H1 (cell line): Measurements from ENCODE around the gene PXDN.

Experiments used
- GABPA ChIP-seq: IDR thresholded peaks from 2 replicates; pipeline ENCODE4 v1.6.1; 2011; ENCODE audit warnings: mild to moderate bottlenecking, low read length, moderate library complexity, borderline replicate concordance; ENCODE audit not compliant: insufficient read depth
- JUND ChIP-seq: IDR thresholded peaks from 2 replicates; pipeline ENCODE4 v1.6.1; 2011; ENCODE audit warnings: mild to moderate bottlenecking, improper control_type of control experiment, low read length
- POLR2A ChIP-seq, 2 experiments: IDR thresholded peaks; 1 replicate in 1 of 2; 2 replicates in 1 of 2; pipeline ENCODE4 v1.6.1; 2011; ENCODE audit warnings: low read depth in 2 of 2, low read length in 2 of 2, mild to moderate bottlenecking in 2 of 2; ENCODE audit errors: control extremely low read depth in 1 of 2
- POLR2AphosphoS5 ChIP-seq: IDR thresholded peaks from 2 replicates; pipeline ENCODE4 v1.6.1; 2011; ENCODE audit warnings: low read depth, low read length
- SP1 ChIP-seq: IDR thresholded peaks from 2 replicates; pipeline ENCODE4 v1.6.1; 2011; ENCODE audit warnings: low read depth, low read length
- TAF1 ChIP-seq: IDR thresholded peaks from 2 replicates; pipeline ENCODE4 v1.6.1; 2011; ENCODE audit warnings: mild to moderate bottlenecking, low read depth, low read length
- TF ChIP-seq, protein P1 (sequence below), 3 experiments: IDR thresholded peaks; 1 replicate in 2 of 3; 2 replicates in 1 of 3; pipeline versions ENCODE4 v1.5.1 to v1.6.1; 2011; ENCODE audit warnings: low read length in 3 of 3, mild to moderate bottlenecking in 3 of 3, inconsistent platforms in 2 of 3, low read depth in 1 of 3, moderate library complexity in 1 of 3; ENCODE audit not compliant: insufficient read depth in 1 of 3; ENCODE audit errors: control extremely low read depth in 1 of 3

DNA sequence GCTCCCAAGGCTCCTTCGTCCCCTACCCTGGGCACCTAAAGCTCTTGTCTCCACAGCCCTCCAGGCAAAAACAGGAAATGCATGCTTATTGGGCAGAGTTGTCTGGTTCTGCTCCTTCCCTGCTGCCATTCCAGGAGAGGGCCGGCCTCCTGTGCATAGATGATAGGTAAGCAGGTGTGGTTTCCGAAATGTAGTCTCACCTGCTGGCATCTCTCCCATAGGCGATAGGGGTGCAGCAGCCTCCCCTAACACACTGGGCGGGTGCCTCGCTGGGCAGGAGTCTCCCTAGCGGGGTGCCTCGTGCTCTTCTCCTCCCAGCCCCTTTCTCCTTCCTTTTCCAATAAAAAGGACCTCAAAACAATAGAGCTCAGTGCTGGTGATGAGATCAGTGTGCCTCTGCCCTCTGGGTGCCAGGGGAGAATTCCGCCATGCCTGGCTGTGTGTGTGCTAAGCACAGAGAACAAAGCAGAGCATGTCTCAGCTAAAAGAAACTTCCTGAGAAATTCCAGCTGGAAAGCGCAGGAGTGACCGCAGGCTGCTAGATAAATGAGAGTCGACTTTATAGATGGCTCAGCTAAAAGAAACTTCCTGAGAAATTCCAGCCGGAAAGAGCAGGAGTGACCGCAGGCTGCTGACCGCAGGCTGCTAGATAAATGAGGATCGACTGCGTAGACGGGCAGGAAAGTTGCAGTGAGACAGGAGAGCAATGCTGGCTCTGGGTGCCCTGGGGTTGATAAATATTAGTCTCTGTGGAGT lies 11.3 kb upstream of the PXDN start:
- TF ChIP-seq SP1 (no peak), TAF1 (no peak), POLR2A (IDR thresholded peaks at IDR 0.05; ENCODE audit: control extremely low read depth in 1 of 2, low read depth in 2 of 2, low read length in 2 of 2) (no peak), GABPA (no peak), POLR2AphosphoS5 (no peak), JUND (no peak)
- TF ChIP-seq, protein P1, sequence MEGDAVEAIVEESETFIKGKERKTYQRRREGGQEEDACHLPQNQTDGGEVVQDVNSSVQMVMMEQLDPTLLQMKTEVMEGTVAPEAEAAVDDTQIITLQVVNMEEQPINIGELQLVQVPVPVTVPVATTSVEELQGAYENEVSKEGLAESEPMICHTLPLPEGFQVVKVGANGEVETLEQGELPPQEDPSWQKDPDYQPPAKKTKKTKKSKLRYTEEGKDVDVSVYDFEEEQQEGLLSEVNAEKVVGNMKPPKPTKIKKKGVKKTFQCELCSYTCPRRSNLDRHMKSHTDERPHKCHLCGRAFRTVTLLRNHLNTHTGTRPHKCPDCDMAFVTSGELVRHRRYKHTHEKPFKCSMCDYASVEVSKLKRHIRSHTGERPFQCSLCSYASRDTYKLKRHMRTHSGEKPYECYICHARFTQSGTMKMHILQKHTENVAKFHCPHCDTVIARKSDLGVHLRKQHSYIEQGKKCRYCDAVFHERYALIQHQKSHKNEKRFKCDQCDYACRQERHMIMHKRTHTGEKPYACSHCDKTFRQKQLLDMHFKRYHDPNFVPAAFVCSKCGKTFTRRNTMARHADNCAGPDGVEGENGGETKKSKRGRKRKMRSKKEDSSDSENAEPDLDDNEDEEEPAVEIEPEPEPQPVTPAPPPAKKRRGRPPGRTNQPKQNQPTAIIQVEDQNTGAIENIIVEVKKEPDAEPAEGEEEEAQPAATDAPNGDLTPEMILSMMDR (IDR thresholded peaks at IDR 0.05; ENCODE audit: control extremely low read depth in 1 of 3, insufficient read depth in 1 of 3, low read depth in 1 of 3, low read length in 3 of 3), result no peak
